HG02973 (cell line): ENCODE results near the gene MRPS6.

ENCODE experiments used
- ATAC-seq: cut with Tn5 transposase; IDR thresholded peaks from one replicate; pipeline ENCODE4 v1.9.1; 2021; ENCODE audit warnings: moderate library complexity; ENCODE audit not compliant: unreplicated experiment

The MRPS6 gene

GRCh38 chr21:34097442-34097841, 24.1 kb downstream of the MRPS6 start:
- no peak for ATAC-seq

DNA sequence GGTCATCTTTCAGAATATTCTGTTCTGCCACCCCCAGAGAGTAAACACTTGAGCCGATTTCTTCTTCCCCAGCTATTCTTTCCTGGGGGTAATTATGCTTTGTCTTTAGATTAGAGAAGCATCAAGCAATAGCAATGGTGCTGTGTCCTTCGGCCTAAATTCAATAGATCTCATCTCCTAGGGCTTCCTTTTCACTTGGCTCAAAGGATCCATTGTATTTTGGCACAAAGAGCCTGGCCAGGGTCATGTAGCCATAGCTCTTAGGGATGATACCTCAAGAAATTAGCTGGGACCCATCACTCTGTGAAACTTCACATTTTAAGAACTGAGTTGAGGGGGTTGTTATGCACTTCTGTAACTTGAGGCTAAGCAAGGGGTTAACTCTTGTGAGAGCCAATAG, 27.0 kb downstream of the MRPS6 start:
- no peak for ATAC-seq

DNA sequence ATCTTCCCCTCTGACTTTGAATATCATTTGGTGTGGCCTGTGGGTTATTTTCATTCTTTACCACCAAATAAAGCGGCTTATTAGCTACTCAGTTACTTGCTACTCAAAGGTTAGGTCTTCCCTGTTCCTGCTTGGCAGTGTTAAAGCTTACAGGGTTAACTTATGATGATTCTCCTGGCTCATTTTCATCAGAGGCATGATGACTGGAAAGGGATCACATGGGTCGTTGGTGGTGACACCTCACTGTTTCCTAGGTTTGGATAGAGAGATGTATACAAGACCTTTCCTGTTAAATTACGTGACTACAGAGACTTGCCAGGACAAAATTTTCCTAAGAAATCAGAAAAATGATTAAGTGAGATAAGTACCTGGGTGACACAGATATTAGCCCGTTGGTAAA, 27.4 kb downstream of the MRPS6 start:
- ATAC-seq, result no peak

GRCh38 chr21:34105947-34106541, 32.7 kb downstream of the MRPS6 start:
- ATAC-seq, result no peak

GRCh38 chr21:34107606-34108005, 34.2 kb downstream of the MRPS6 start:
- no peak for ATAC-seq

DNA sequence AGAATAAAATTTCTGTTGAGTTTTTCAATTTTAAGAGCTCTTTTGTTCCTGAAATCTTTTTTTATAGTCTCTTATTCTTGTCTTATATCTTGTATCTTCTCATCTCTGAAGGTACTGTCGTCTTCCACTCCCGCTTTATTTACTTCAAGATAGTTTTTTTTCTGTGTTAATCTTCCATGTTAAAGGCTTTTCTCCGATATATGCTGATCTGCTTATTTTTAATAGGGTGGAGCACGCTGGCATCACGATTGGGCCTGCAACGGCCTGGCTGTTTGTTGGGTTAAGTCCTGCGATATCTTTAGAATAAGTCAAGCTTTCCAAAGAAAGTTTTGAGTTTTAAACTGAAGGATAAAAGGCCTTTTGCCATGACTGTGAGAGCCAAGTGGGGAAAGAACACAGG, 35.7 kb downstream of the MRPS6 start:
- ATAC-seq, result no peak

DNA sequence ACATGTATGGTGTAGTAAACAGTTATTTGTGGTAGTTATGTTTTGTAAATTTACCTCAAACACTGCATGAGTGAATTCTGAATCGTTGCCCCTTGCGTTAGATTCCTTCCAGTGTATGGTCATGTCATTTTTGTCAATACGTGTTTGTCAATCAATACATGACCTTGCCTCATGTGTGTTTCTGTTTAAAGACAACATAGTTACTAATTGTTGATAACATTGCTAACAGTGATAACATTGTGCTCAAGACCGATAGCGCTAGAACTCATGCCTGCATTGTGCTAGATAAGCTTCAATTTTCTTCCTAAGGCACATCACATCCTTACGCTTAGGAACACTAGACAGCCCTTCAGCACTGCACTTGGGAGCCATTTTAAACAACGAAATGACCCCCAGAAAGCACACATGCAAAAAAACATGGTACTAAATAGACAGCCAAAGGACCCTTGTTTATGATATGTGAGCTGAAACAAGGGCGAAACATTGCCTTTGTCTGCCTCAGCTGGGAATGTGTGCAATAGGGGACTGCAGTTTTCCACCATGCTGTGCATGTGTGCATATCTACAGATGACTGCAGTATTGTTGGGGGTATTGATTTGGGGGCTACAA, 37.3 kb downstream of the MRPS6 start:
- no peak for ATAC-seq

- ATAC-seq, result no peak
Measured at GRCh38 chr21:34112316-34113033, 39.1 kb downstream of the MRPS6 start.

DNA sequence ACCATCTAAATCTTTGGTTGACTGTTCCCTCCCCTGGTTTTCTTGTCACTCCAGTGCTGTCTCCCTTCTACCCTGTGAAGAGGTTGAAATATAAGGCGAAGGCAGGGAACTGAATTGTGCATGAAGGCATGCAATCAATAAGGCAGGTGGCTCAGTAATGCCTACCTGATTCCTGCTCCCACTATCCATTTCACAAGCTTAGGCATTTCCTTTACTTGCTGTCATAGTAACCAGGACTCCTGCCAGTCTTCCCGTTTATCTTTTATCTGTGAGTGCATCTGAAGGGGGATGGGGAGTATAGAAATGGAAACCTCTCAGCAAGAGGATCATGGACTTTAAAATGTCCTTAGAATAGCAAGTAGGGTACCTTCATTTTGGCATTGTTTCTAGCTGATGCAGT, 40.5 kb downstream of the MRPS6 start:
- ATAC-seq, result no peak

GRCh38 chr21:34115160-34115559, 41.8 kb downstream of the MRPS6 start:
- ATAC-seq, result no peak

- ATAC-seq, result no peak
Measured at GRCh38 chr21:34116569-34116968, 43.2 kb downstream of the MRPS6 start.

DNA sequence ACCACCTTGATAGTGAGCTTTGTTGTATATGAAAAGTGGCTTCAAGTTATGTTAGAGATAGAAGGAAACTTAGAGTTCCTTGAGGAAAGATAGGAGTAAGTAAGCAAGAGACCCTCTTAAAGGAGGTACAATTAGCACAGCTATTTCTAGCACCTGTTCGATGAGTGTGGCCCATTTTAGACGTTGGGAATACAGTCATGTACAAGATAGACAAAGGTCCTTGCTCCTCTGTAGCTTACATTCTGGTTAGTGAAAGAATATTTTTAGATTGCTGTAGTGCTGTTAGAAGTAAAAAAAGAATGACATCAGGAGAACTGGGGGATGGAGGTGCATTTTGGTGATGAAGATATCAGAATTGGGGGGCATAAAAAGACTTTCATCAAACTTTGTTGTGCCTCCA, 47.5 kb downstream of the MRPS6 start:
- no peak for ATAC-seq

DNA sequence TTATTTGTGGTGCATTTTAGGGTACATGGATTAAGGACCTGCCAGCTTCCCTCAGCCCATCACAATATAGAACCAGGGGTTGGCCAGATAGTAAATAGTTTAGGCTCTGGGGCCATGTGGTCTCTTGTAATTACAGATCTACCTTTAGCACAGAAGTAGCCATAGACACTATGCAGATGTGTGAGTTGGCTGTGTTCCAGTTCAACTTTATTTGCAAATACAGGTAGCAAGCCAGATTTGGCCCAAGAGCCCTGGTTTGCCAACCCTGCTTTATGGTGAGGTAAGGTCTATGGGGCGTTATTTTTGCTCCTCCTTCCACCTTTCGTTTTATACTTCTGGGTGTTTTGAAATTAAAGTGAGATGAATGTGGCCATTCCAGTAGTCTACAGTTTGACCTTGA, 48.7 kb downstream of the MRPS6 start:
- ATAC-seq, result no peak

DNA sequence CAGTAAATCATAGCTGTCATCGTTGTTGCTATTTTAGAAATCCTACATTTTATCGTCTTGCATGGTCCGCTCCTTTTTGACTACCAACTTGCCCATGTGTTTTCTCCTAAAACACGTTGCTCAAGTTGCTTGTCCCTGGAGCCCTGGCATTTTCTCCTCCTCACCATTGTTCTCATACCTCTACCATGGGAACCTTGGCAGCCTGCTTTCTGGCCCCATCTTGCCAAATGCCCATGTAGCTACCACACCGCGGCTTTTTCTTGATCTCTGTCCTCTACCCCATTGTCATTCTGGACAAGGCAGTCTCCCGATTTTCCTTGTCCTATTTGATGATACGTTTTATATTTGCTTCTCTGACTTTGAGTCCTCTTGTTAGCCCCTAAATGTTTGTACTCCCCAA, 50.2 kb downstream of the MRPS6 start:
- no peak for ATAC-seq

DNA sequence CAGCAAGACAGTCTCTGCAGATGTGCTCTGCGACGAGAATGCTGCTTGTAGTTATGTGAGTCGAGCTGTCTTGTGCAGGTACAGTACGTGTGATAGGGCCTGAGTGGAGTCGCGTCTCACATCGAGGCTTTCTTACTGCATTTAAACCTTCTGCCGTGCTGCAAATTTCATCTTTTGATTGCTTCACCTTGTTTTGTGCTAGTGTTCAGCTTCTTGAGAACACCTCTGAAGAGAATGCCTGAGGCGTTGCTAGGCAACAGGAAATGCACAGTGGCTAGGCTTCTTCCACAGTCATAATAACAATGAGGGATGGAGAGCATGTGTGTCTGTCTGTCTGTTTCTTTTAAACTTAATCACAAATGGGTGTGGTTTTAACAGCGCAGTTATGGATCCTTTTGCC, 52.9 kb downstream of the MRPS6 start:
- ATAC-seq, result no peak

DNA sequence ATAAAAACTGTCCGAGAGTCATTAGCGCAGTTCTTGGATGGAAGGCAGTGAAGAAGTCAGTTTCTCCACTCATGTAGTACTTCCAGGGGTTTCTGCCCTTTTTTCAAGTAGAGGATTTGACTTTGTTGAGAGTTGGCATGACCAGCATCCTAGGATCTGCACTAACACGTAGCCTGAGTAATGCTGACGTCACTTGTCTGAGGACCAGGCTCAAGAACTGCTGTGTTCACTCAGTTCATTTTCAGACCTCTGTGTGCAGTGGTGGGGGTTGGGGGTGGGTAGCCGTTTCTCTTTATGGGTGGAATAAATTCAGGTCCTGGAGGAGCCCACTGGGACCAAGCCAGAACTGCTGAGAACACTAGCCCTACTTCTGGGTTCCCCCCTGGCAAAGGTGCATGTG, 53.3 kb downstream of the MRPS6 start:
- ATAC-seq, result no peak

- no peak for ATAC-seq
Measured at GRCh38 chr21:34128124-34128523, 54.7 kb downstream of the MRPS6 start.

GRCh38 chr21:34128674-34129038, 55.3 kb downstream of the MRPS6 start:
- ATAC-seq, result no peak

DNA sequence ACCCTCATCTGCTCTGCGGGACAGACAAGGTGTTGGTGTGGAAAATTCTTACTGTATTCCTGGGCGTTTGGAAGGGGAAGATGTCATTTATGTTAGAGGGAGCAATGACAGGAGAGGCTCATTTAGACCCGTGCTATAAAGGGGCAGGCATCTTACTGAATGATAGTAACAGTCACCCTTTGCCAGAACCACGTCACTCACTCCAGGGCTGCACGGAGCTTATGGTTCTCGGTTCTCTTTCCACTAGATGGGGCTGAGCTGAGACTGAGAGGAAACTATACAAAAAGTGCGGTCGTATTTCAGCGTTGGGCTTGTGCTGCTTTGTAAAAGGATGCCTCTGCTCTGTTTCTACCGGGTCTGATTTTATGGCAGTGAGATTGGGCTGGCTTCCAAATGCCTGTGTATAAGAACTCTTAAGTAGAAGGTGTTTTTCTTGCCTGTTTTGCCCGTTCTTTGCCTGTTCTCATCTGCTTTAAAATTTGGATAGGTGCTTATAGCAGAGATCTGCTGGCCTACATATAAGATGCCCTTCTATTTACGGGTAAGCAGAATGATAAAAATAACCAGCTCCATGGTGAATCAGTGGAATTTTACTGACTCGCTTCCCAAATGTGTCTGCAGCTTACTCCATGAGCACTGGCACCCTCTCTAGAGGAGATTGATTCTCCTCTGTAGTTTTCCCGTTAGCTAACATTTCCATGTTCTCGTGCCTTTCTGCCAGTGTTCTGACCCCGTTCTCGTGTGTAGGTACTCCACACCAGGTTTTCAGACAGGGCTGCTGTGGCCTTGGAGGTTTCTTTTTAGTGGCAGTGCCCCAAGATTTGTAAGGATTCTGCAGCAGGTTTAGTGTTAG, 55.9 kb downstream of the MRPS6 start:
- no peak for ATAC-seq

- ATAC-seq, result no peak
Measured at GRCh38 chr21:34129901-34130715, 56.7 kb downstream of the MRPS6 start.

DNA sequence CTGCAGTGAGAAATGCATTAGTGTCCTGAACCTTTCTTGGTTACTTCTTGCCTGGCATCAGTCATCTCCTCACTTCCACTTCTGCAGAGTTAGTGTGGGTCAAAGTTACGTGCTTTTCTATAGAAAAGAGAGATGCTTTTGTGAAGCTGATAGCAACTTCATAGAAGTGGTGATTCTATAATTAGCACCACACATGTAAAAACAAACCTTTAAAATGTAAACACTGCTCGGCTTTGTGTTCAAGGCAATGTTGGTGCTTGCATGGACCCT, 57.3 kb downstream of the MRPS6 start:
- ATAC-seq, result no peak
